RPMI7951 (cell line): ENCODE results near the gene EFL1. TPM values are rescaled to one million over a fixed set of nuclear protein-coding genes. Genes with fewer than 3 reads are reported as not detected.

Experiments
- DNase-seq: peaks from one replicate; pipeline ENCODE4 v3.0.0-alpha.2; 2012; ENCODE audit warnings: low read depth
- total RNA-seq: library from RNA; depleted of rRNA; stranded (reverse); fragments of >200 nt; shearing (Covaris generic); gene quantifications from 2 replicates; pipeline ENCODE4 v1.2.3, GENCODE V29; 2014

Gene EFL1
- total RNA-seq, 1 experiment from 2014 or later, result 34.4 TPM

GRCh38 chr15:82159922-82160321 is 102.6 kb downstream of the EFL1 start:
- peak; percentile 99 for DNase-seq

- peak; percentile 40 for DNase-seq
Observed at GRCh38 chr15:82158811-82159210, 103.7 kb downstream of the EFL1 start.

DNA sequence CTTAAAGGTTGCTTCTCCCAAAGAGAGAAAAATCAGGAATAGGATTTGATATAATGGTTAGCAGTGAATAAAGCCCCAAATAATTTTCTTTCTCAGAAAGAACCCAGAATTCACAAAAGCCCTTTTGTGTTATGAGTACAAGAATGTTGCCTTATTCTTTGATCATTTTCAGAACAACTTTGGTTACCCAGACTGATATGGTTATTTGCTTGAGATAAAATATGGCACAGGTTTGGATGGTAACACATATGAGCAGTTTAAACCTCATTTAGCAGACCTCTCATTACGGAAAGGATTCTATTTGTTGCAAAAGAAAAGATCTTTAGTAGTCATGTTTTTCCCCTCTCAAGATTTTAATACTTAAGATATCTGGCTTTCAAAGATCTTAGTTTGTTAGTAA is 111.9 kb downstream of the EFL1 start:
- DNase-seq, result no peak

DNA sequence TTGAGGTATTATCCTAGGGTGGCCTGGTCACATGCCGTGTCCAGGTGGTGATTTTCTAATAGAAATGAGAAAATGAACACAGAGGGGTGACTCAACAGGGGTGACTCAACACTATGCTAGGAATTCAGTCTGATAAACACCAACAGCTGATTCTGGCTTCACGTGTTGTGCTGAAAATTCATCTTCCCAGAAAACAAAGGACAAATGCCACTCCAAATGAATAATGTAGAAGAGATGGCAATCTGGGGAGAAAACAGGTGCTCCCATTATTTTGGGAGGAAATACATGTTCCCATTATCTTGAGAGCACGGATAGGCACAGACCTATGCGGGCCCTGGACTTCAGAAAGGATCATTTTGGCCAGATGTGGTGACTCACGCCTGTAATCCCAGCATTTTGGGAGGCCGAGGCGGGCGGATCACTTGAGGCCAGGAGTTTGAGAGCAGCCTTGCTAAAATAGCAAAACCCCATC is 115.5 kb downstream of the EFL1 start:
- DNase-seq, result peak; percentile 89

GRCh38 chr15:82146576-82146975 is 116.0 kb downstream of the EFL1 start:
- DNase-seq, result no peak

DNA sequence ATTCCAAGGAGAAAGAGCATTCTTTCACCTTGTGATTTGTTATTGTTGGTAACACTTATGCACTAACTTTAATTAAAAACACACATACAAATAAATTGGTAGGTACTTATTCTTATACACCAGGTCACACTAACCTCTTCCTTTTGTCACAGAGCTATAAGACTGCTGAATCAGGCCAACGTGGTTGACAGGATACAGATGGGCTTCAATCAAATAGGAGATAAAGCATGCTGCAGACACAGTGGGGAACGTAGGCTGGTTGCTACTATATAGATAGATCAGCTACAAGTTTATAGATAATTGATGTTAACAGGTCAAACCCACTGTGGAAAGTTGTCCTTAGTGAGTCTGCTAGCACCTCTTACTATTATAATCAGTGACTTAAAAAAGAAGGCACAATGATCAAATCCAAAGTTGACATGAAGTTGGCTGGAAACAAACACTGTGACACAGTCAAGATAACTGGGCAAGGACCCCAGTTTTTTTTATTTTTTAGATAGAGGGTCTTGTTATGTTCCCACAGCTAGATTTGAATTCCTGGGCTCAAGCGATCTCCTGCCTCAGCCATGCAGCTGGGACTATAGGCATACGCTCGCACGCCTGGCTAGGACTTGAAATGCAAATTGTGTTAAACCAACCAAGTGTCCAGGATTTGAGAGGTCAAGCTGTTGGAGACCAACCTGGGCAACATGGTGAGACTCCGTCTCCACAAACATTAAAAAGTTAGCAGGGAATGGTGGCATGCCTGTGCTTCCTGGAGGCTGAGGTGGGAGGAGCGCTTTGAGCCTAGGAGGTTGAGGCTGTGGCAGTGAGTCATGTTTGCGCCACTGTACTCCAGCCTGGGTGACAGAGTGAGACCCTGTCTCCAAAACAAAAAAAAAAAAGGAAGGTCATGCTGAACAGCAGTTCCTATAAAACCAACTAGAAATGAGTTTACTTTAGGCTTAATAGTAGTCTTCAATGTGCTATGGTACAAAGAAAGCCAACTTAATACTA is 118.8 kb downstream of the EFL1 start:
- no peak for DNase-seq

- DNase-seq, result no peak
Observed at GRCh38 chr15:82140886-82141285, 121.6 kb downstream of the EFL1 start.

- peak; percentile 62 for DNase-seq
Observed at GRCh38 chr15:82139823-82140268, 122.7 kb downstream of the EFL1 start.

- DNase-seq, result no peak
Observed at GRCh38 chr15:82138306-82138705, 124.2 kb downstream of the EFL1 start.

DNA sequence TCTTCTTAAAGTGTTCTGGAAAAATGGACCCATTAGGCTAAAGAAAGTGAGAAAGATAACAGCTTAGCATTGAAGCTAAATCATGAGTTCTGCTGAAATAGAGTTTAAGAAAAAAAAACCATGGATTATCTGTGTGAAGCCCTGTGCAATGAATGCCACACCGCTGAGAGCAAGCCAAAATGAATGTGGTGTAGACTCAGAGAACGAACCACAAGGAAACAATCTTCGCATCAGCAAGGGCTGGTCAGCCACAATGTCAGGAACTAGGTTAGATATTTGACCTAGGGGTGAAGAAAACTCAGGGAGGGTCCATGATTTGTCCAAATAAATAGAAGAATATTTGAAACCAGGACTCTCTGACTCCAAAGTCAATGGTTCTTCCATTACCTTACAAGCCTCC is 125.3 kb downstream of the EFL1 start:
- peak; percentile 54 for DNase-seq

GRCh38 chr15:82136120-82136519 is 126.4 kb downstream of the EFL1 start:
- no peak for DNase-seq

DNA sequence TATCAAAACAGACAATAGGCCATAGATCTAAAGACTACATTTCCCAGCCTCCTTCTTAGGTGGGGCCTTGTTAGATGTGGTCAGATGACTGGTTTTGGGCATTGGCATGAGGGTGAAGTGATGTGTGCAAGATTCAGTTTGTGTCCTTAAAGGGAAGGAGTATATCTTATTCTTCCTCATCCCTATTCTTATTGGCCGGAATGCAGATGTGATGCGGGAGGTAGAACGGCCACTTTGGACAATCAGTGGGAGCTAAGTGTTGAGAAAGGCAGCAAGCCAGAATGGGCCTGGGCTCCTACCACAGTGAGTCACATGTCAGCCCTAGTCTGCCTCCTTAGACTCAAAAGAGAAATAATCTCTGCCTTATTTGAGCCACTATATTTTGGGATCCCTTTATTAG is 126.9 kb downstream of the EFL1 start:
- peak; percentile 84 for DNase-seq

DNA sequence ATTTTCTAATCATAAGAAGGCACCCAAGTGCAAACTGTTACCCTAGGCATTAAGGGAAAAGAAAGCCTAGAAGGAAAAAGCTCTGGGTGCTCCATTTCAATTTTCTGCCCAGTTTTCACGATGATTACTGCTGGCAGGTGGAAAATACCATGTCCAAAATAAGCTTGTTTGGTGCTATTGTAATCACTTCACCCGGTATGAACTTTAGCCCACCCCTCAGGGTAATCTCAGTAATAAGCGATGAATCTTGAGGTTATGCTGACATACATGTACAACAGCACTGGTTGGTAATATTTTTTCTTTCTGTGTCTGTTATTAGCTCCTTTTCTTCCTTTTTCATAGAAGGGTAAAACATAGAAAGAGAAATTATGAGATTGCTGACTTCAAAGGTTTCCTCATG is 128.1 kb downstream of the EFL1 start:
- DNase-seq, result no peak

GRCh38 chr15:82133251-82133650 is 129.3 kb downstream of the EFL1 start:
- DNase-seq, result no peak

DNA sequence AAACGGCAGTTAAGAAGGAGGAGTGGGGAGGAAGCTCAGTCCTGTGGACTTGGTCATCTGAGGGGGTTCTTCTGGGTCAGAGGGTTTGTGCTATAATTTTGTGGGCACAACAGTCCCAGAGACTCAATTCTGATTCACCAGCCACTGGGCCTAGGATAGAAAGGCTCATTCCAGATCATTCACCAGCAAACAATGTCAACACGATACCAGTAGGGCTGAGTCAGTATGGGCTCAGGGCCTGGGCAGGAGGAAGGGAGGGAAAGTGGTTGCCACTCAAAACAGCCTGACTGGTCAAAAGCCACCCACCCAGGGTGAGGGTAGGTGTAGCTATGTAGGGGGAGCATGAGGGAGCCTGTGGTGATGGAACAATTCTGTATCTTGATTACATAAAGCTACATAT is 129.8 kb downstream of the EFL1 start:
- peak; percentile 90 for DNase-seq

- DNase-seq, result no peak
Observed at GRCh38 chr15:82132096-82132495, 130.4 kb downstream of the EFL1 start.

DNA sequence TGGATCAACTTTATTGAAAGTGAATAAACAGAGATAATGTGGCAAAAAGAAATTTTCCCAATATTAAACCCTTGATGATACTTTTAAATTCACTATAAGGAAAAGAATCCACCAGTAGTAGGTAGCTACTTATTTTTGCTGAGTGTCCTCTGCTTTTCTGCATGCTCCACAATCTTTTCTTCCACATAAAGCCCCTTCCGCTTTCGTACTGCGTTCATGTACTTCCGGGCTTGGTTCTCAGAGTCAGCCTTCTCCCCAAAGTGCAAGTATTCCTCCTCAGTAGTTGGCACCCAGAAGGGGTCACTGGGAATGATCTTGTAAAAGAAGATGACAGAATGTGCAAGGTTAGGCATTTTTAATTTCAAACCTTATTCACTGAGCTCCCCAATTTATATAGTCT is 132.3 kb downstream of the EFL1 start:
- no peak for DNase-seq

- peak; percentile 81 for DNase-seq
Observed at GRCh38 chr15:82129761-82130160, 132.8 kb downstream of the EFL1 start.

GRCh38 chr15:82129149-82129692 is 133.3 kb downstream of the EFL1 start:
- DNase-seq, result no peak

GRCh38 chr15:82128401-82129148 is 134.0 kb downstream of the EFL1 start:
- peak; percentile 48 for DNase-seq

DNA sequence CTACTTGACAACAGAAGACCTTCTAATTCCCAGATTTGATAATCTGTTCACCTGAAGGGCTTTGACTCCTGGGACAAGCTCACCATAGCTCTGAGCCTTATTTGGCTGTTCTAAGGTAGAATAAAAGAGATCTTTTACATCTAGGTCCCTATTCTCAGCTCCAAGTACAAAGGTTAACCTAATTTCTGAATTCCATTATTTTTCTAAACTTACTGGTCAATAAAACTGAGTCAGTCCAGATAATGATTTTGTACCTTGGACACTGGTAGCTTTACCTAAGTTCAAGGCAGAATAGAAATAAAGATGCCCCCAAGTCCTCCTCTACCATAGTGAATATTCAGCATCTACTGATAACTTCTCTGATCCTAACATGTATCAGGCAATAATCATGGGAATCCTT is 135.0 kb downstream of the EFL1 start:
- no peak for DNase-seq

GRCh38 chr15:82126346-82126745 is 136.2 kb downstream of the EFL1 start:
- DNase-seq, result no peak
